ENCODE data around the gene RNASEL.

DNA sequence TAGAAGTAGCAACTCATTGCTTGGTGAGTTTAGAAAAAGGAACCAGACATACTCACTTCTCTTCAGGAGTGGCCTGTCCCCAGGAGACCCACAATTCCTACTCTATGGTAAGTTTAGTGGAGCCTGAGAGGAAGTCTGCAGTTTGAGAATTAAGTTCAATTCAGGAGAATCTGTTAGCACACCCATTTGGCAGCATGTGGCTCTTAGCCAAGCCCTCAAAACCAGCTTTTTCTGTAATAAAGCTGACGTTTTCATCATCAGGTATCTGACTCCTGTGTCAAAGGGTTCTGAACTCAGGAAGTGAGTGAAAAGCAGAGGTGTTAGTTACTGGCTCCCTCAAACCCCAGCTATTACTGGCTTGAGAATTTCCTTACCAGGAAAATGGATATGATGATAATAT lies 35.5 kb upstream of the RNASEL start:
- TF ChIP-seq POLR2A (IDR thresholded peaks at IDR 0.05; ENCODE audit: low read length) (no peak), GATA1 (IDR thresholded peaks at IDR 0.05; ENCODE audit: low read depth, low read length) (no peak)

Measured in erythroblast (primary cell).